Left lung (tissue), 10 donors: ENCODE data around the gene RHOT2. TPM values are rescaled to one million over a fixed set of nuclear protein-coding genes. Genes with fewer than 3 reads are reported as not detected.

Source experiments
- ATAC-seq: fragments of 200-7000 bp; cut with Tn5 transposase; one replicate; pipeline ENCODE4 v1.9.1; 2020; ENCODE audit warnings: moderate library complexity
- DNase-seq, 4 donors: peaks; one replicate each; pipeline ENCODE4 v3.0.0-alpha.2; 2013 to 2020
- H3K27ac ChIP-seq, 2 donors: fragments of 200-600 bp; sonication (generic) in 1 of 2; one replicate each; pipeline versions ENCODE4 v1.5.0 to v1.8.0; 2020 to 2021
- H3K27me3 ChIP-seq, 2 donors: fragments of 200-600 bp; sonication (generic) in 1 of 2; one replicate each; pipeline versions ENCODE4 v1.5.0 to v1.8.0; 2020 to 2021
- H3K36me3 ChIP-seq, 2 donors: fragments of 200-600 bp; sonication (generic) in 1 of 2; one replicate each; pipeline versions ENCODE4 v1.5.0 to v1.8.0; 2020 to 2021
- H3K4me1 ChIP-seq, 2 donors: fragments of 200-600 bp; one replicate each; pipeline ENCODE4 v1.8.0; 2021
- H3K4me3 ChIP-seq, 2 donors: fragments of 200-600 bp; sonication (generic) in 1 of 2; one replicate each; pipeline versions ENCODE4 v1.5.0 to v1.8.0; 2020 to 2021; ENCODE audit warnings: mild to moderate bottlenecking in 1 of 2
- H3K9me3 ChIP-seq, 2 donors: fragments of 200-600 bp; sonication (generic) in 1 of 2; one replicate each; pipeline versions ENCODE4 v1.5.0 to v1.8.0; 2020 to 2021
- CTCF ChIP-seq, 2 donors: fragments of 200-600 bp; sonication (generic) in 1 of 2; IDR thresholded peaks; one replicate each; pipeline versions ENCODE4 v1.5.0 to v1.8.0; 2021; ENCODE audit warnings: antibody characterized with exemption in 2 of 2
- intact Hi-C, 2 donors: fragments of 100-400 bp; cut with DNase I; formaldehyde crosslinking; loops; one replicate each; pipeline versions ENCODE4 v1.11.2 to v1.14.2; 2022
- polyA plus RNA-seq, 6 donors: library from polyadenylated mRNA; unstranded; fragments of 120-200 nt; gene quantifications; one replicate each; pipeline ENCODE4 v1.2.1, GENCODE V29; 2013; ENCODE audit not compliant: insufficient read length in 6 of 6
- total RNA-seq, 2 donors: library from RNA; stranded (reverse); fragmentation: NEBNext Ultra II Directional; extraction: Animal tissue kit (Norgen Biotek cat#: 25700); gene quantifications; one replicate each; pipeline ENCODE4 v1.2.1, GENCODE V29; 2021
- donor health status: DM: no; HTN: yes; CAD: no.
- donor health status: DM: no; HTN: no; CAD: no.

The RHOT2 gene
- total and polyA plus RNA-seq, 8 donors = 59.8 to 104 (median 76.3) TPM

GRCh38 chr16:660132-660458 is 7.8 kb upstream of the RHOT2 start:
- H3K27me3 ChIP-seq = no peaks in the 10 kb centered on the region
- H3K4me3 ChIP-seq = peak overlapping the region in 1 of 2 donors; percentile 26
- peaks cover 3 to 17% of the 10 kb centered on the region in 2 donors for H3K4me1 ChIP-seq
- H3K27ac ChIP-seq = peak overlapping the region in 1 of 2 donors; percentile 58
- no peak for ATAC-seq
- intact Hi-C loops = loop anchor here in 1 of 2 donors (5.0 kb wide), 1 partner anchor 83 kb away; no protein-coding TSS in a partner anchor
- no peak for DNase-seq
- no peaks in the 10 kb centered on the region for H3K9me3 ChIP-seq
- peaks cover 0 to 42% of the 10 kb centered on the region in 2 donors for H3K36me3 ChIP-seq
- no peak for TF ChIP-seq CTCF (IDR thresholded peaks at IDR 0.05)

GRCh38 chr16:660459-661183 is 7.3 kb upstream of the RHOT2 start:
- ATAC-seq = peak; percentile 94
- TF ChIP-seq CTCF (IDR thresholded peaks at IDR 0.05) = peak; percentile 31 to 76
- Histone ChIP-seq H3K9me3 (no peaks in the 10 kb centered on the region), H3K4me1 (peaks cover 3 to 17% of the 10 kb centered on the region in 2 donors), H3K27me3 (no peaks in the 10 kb centered on the region), H3K4me3 (peak overlapping the region in 1 of 2 donors; percentile 26), H3K36me3 (peaks cover 0 to 37% of the 10 kb centered on the region in 2 donors), H3K27ac (peak overlapping the region; percentile 44 to 58)
- intact Hi-C loops = loop anchor here in 1 of 2 donors (5.0 kb wide), 1 partner anchor 83 kb away; no protein-coding TSS in a partner anchor
- DNase-seq = peak in 3 of 4 donors; percentile 74 to 95 (median 91)

GRCh38 chr16:661184-661821 is 6.6 kb upstream of the RHOT2 start:
- Histone ChIP-seq H3K27ac (peak overlapping the region; percentile 19 to 55), H3K36me3 (peaks cover 0 to 30% of the 10 kb centered on the region in 2 donors), H3K27me3 (no peaks in the 10 kb centered on the region), H3K4me3 (no peak overlapping the region), H3K4me1 (peaks cover 3 to 17% of the 10 kb centered on the region in 2 donors), H3K9me3 (no peaks in the 10 kb centered on the region)
- intact Hi-C loops = loop anchor here in 1 of 2 donors (5.0 kb wide), 1 partner anchor 84 kb away; no protein-coding TSS in a partner anchor
- ATAC-seq (no peak), DNase-seq (no peak)
- no peak for TF ChIP-seq CTCF (IDR thresholded peaks at IDR 0.05)

GRCh38 chr16:662095-662494 is 5.8 kb upstream of the RHOT2 start:
- DNase-seq = no peak
- Histone ChIP-seq H3K4me3 (no peak overlapping the region), H3K36me3 (peaks cover 0 to 22% of the 10 kb centered on the region in 2 donors), H3K9me3 (no peaks in the 10 kb centered on the region), H3K27ac (no peak overlapping the region), H3K27me3 (no peaks in the 10 kb centered on the region), H3K4me1 (peaks cover 3 to 17% of the 10 kb centered on the region in 2 donors)
- intact Hi-C loops = loop anchor here in 1 of 2 donors (5.0 kb wide), 1 partner anchor 85 kb away; no protein-coding TSS in a partner anchor
- no peak for TF ChIP-seq CTCF (IDR thresholded peaks at IDR 0.05)
- no peak for ATAC-seq

GRCh38 chr16:662597-662996 is 5.3 kb upstream of the RHOT2 start:
- Histone ChIP-seq H3K27me3 (no peaks in the 10 kb centered on the region), H3K4me3 (no peak overlapping the region), H3K27ac (no peak overlapping the region), H3K36me3 (peaks cover 0 to 18% of the 10 kb centered on the region in 2 donors), H3K4me1 (peaks cover 3 to 21% of the 10 kb centered on the region in 2 donors), H3K9me3 (no peaks in the 10 kb centered on the region)
- intact Hi-C loops = loop anchor here in 1 of 2 donors (5.0 kb wide), 1 partner anchor 85 kb away; no protein-coding TSS in a partner anchor
- no peak for TF ChIP-seq CTCF (IDR thresholded peaks at IDR 0.05)
- ATAC-seq (no peak), DNase-seq (no peak)
